Measurements from ENCODE around the gene GALNT10.

DNA sequence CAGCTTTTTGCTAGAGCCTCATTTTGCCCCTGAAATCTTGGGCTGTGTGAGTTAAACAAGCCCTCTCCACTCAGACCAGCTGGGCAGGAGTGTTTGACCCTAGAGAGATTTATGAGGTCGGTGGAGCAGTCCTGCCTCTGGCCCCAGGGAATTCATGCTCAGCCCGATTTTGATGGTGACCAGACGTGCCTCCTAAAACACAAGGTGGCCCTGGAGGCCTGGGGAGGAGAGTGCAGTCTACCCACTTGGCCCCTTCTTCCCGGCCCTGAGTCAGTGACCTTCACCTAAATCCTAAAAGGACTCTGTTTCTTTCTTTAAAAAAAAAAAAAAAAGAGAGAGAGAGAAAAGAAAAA lies 168.7 kb downstream of the GALNT10 start:
- TF ChIP-seq, protein P1, sequence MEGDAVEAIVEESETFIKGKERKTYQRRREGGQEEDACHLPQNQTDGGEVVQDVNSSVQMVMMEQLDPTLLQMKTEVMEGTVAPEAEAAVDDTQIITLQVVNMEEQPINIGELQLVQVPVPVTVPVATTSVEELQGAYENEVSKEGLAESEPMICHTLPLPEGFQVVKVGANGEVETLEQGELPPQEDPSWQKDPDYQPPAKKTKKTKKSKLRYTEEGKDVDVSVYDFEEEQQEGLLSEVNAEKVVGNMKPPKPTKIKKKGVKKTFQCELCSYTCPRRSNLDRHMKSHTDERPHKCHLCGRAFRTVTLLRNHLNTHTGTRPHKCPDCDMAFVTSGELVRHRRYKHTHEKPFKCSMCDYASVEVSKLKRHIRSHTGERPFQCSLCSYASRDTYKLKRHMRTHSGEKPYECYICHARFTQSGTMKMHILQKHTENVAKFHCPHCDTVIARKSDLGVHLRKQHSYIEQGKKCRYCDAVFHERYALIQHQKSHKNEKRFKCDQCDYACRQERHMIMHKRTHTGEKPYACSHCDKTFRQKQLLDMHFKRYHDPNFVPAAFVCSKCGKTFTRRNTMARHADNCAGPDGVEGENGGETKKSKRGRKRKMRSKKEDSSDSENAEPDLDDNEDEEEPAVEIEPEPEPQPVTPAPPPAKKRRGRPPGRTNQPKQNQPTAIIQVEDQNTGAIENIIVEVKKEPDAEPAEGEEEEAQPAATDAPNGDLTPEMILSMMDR (IDR thresholded peaks at IDR 0.05; ENCODE audit: insufficient read depth, low read length), result no peak
- TF ChIP-seq, protein P2, sequence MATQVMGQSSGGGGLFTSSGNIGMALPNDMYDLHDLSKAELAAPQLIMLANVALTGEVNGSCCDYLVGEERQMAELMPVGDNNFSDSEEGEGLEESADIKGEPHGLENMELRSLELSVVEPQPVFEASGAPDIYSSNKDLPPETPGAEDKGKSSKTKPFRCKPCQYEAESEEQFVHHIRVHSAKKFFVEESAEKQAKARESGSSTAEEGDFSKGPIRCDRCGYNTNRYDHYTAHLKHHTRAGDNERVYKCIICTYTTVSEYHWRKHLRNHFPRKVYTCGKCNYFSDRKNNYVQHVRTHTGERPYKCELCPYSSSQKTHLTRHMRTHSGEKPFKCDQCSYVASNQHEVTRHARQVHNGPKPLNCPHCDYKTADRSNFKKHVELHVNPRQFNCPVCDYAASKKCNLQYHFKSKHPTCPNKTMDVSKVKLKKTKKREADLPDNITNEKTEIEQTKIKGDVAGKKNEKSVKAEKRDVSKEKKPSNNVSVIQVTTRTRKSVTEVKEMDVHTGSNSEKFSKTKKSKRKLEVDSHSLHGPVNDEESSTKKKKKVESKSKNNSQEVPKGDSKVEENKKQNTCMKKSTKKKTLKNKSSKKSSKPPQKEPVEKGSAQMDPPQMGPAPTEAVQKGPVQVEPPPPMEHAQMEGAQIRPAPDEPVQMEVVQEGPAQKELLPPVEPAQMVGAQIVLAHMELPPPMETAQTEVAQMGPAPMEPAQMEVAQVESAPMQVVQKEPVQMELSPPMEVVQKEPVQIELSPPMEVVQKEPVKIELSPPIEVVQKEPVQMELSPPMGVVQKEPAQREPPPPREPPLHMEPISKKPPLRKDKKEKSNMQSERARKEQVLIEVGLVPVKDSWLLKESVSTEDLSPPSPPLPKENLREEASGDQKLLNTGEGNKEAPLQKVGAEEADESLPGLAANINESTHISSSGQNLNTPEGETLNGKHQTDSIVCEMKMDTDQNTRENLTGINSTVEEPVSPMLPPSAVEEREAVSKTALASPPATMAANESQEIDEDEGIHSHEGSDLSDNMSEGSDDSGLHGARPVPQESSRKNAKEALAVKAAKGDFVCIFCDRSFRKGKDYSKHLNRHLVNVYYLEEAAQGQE (IDR thresholded peaks at IDR 0.05; ENCODE audit: insufficient replicate concordance, low read depth), result no peak
- no peak for TF ChIP-seq POLR2AphosphoS5 (IDR thresholded peaks at IDR 0.05; ENCODE audit: low read depth)

Data from HL-60 (cell line).